BLaER1 (cell line): ENCODE results near the gene ACOT13.
"Not testable (repeated sequence)": the region's sequence is repeated elsewhere in the genome, so short reads cannot be mapped to it uniquely, and the experiment has no call there.

Experiments used
- H3K27ac ChIP-seq: shearing (Covaris generic); formaldehyde crosslinking; 2 replicates; pipeline ENCODE4 v1.8.1; 2022
- H3K27me3 ChIP-seq: shearing (Covaris generic); formaldehyde crosslinking; 2 replicates; pipeline ENCODE4 v1.8.1; 2022
- H3K36me3 ChIP-seq: shearing (Covaris generic); formaldehyde crosslinking; 2 replicates; pipeline ENCODE4 v1.8.1; 2022
- H3K4me1 ChIP-seq: shearing (Covaris generic); formaldehyde crosslinking; 2 replicates; pipeline ENCODE4 v1.8.1; 2022
- H3K4me2 ChIP-seq: shearing (Covaris generic); formaldehyde crosslinking; 2 replicates; pipeline ENCODE4 v1.8.1; 2022
- H3K4me3 ChIP-seq: shearing (Covaris generic); formaldehyde crosslinking; 2 replicates; pipeline ENCODE4 v1.8.1; 2022
- H3K9ac ChIP-seq: shearing (Covaris generic); formaldehyde crosslinking; 2 replicates; pipeline ENCODE4 v1.8.1; 2022
- H3K9me3 ChIP-seq: shearing (Covaris generic); formaldehyde crosslinking; 2 replicates; pipeline ENCODE4 v1.8.1; 2022
- H4K20me1 ChIP-seq: shearing (Covaris generic); formaldehyde crosslinking; 2 replicates; pipeline ENCODE4 v1.8.1; 2022
- Cebpa-rat ChIP-seq: shearing (Covaris generic); IDR thresholded peaks from 2 replicates; pipeline ENCODE4 v1.8.1; 2022

Gene ACOT13

GRCh38 chr6:24672620-24673182 is 5.8 kb downstream of the ACOT13 start:
- no peak for TF ChIP-seq Cebpa-rat
- Histone ChIP-seq H3K27me3 (no peaks in the 10 kb centered on the region), H3K9ac (no peak overlapping the region), H3K4me2 (no peak overlapping the region), H3K9me3 (peaks cover 87% of the 10 kb centered on the region), H3K4me3 (no peak overlapping the region), H4K20me1 (no peaks in the 10 kb centered on the region), H3K27ac (no peak overlapping the region), H3K4me1 (peaks cover 10% of the 10 kb centered on the region), H3K36me3 (peaks cover 54% of the 10 kb centered on the region)

- TF ChIP-seq Cebpa-rat = no peak
- Histone ChIP-seq H3K4me2 (no peak overlapping the region), H3K9ac (no peak overlapping the region), H3K4me3 (no peak overlapping the region), H3K9me3 (peaks cover 92% of the 10 kb centered on the region), H3K4me1 (peaks cover under 1% of the 10 kb centered on the region; the same call in 1 of the 2 replicates), H3K36me3 (peaks cover 60% of the 10 kb centered on the region), H4K20me1 (no peaks in the 10 kb centered on the region), H3K27me3 (no peaks in the 10 kb centered on the region), H3K27ac (no peak overlapping the region)
These were observed 6.7 kb downstream of the ACOT13 start for GRCh38 chr6:24673625-24674024.

- H3K27ac ChIP-seq = not testable (repeated sequence)
These were observed 12.0 kb downstream of the ACOT13 start for GRCh38 chr6:24678792-24679352.

GRCh38 chr6:24680582-24680981 is 13.7 kb downstream of the ACOT13 start:
- H3K4me1 ChIP-seq = no peaks in the 10 kb centered on the region
- H3K4me2 ChIP-seq = no peak overlapping the region
- no peak overlapping the region for H3K4me3 ChIP-seq
- no peaks in the 10 kb centered on the region for H4K20me1 ChIP-seq
- H3K36me3 ChIP-seq = peaks cover 49% of the 10 kb centered on the region
- no peak overlapping the region for H3K9ac ChIP-seq
- no peak overlapping the region for H3K27ac ChIP-seq
- no peak for TF ChIP-seq Cebpa-rat
- H3K27me3 ChIP-seq = no peaks in the 10 kb centered on the region
- peaks cover 43% of the 10 kb centered on the region for H3K9me3 ChIP-seq

More at GRCh38 chr6:24678792-24679352, 12.0 kb downstream of the ACOT13 start:
- peaks cover 57% of the 10 kb centered on the region for H3K9me3 ChIP-seq
- not testable (repeated sequence) for H3K4me2 ChIP-seq, H3K27me3 ChIP-seq, H3K4me1 ChIP-seq, H4K20me1 ChIP-seq, H3K4me3 ChIP-seq, H3K9ac ChIP-seq
- H3K36me3 ChIP-seq = peaks cover 55% of the 10 kb centered on the region

- no peaks in the 10 kb centered on the region for H3K4me1 ChIP-seq
- H3K36me3 ChIP-seq = peaks cover 46% of the 10 kb centered on the region
- H3K9me3 ChIP-seq = peaks cover 17% of the 10 kb centered on the region
- no peak overlapping the region for H3K4me2 ChIP-seq
- H3K9ac ChIP-seq = no peak overlapping the region
- no peak overlapping the region for H3K4me3 ChIP-seq
- H3K27me3 ChIP-seq = no peaks in the 10 kb centered on the region
- H3K27ac ChIP-seq = no peak overlapping the region
- no peaks in the 10 kb centered on the region for H4K20me1 ChIP-seq
- TF ChIP-seq Cebpa-rat = no peak
These were observed 16.7 kb downstream of the ACOT13 start for GRCh38 chr6:24683297-24684296.

- no peak for TF ChIP-seq Cebpa-rat
- Histone ChIP-seq H3K36me3 (peaks cover 32% of the 10 kb centered on the region), H3K27me3 (no peaks in the 10 kb centered on the region), H3K4me3 (no peak overlapping the region), H3K4me1 (no peaks in the 10 kb centered on the region), H3K9me3 (peaks cover 6% of the 10 kb centered on the region), H3K9ac (no peak overlapping the region), H4K20me1 (no peaks in the 10 kb centered on the region), H3K27ac (no peak overlapping the region), H3K4me2 (no peak overlapping the region)
These were observed 19.5 kb downstream of the ACOT13 start for GRCh38 chr6:24686408-24686807.

- Histone ChIP-seq H3K9me3 (peaks cover under 1% of the 10 kb centered on the region; the same call in 1 of the 2 replicates), H3K27me3 (no peaks in the 10 kb centered on the region), H3K9ac (no peak overlapping the region), H3K27ac (no peak overlapping the region), H4K20me1 (no peaks in the 10 kb centered on the region), H3K4me2 (no peak overlapping the region), H3K4me3 (no peak overlapping the region), H3K36me3 (peaks cover 27% of the 10 kb centered on the region), H3K4me1 (no peaks in the 10 kb centered on the region)
- no peak for TF ChIP-seq Cebpa-rat
These were observed 20.1 kb downstream of the ACOT13 start for GRCh38 chr6:24686946-24687345.

- no peaks in the 10 kb centered on the region for H3K9me3 ChIP-seq
- no peak overlapping the region for H3K4me2 ChIP-seq
- no peaks in the 10 kb centered on the region for H3K4me1 ChIP-seq
- H3K27me3 ChIP-seq = no peaks in the 10 kb centered on the region
- TF ChIP-seq Cebpa-rat = no peak
- no peak overlapping the region for H3K9ac ChIP-seq
- peaks cover 18% of the 10 kb centered on the region; the same call in 1 of the 2 replicates for H3K36me3 ChIP-seq
- H3K4me3 ChIP-seq = no peak overlapping the region
- no peak overlapping the region for H3K27ac ChIP-seq
- no peaks in the 10 kb centered on the region for H4K20me1 ChIP-seq
These were observed 23.1 kb downstream of the ACOT13 start for GRCh38 chr6:24689964-24690363.

GRCh38 chr6:24690593-24690992 is 23.7 kb downstream of the ACOT13 start:
- Histone ChIP-seq H3K27me3 (no peaks in the 10 kb centered on the region), H3K27ac (no peak overlapping the region), H3K4me3 (no peak overlapping the region), H3K9me3 (no peaks in the 10 kb centered on the region), H4K20me1 (no peaks in the 10 kb centered on the region), H3K4me2 (no peak overlapping the region), H3K9ac (no peak overlapping the region), H3K4me1 (no peaks in the 10 kb centered on the region), H3K36me3 (peaks cover 18% of the 10 kb centered on the region; the same call in 1 of the 2 replicates)
- TF ChIP-seq Cebpa-rat = no peak

- Histone ChIP-seq H3K9me3 (no peaks in the 10 kb centered on the region), H3K9ac (no peak overlapping the region), H3K36me3 (peaks cover 18% of the 10 kb centered on the region; the same call in 1 of the 2 replicates), H3K27ac (no peak overlapping the region), H3K27me3 (no peaks in the 10 kb centered on the region), H3K4me3 (no peak overlapping the region), H3K4me1 (no peaks in the 10 kb centered on the region), H3K4me2 (no peak overlapping the region), H4K20me1 (no peaks in the 10 kb centered on the region)
- TF ChIP-seq Cebpa-rat = no peak
These were observed 24.7 kb downstream of the ACOT13 start for GRCh38 chr6:24691550-24691949.
